Inferior parietal cortex (tissue), 1 donor: Measurements from ENCODE around the gene XPNPEP2.
"Not testable (repeated sequence)": the region's sequence is repeated elsewhere in the genome, so short reads cannot be mapped to it uniquely, and the experiment has no call there.

Experiments
- DNase-seq: peaks from one replicate; pipeline ENCODE4 v3.0.0-alpha.2; 2016; ENCODE audit errors: extremely low spot score

The XPNPEP2 gene

DNA sequence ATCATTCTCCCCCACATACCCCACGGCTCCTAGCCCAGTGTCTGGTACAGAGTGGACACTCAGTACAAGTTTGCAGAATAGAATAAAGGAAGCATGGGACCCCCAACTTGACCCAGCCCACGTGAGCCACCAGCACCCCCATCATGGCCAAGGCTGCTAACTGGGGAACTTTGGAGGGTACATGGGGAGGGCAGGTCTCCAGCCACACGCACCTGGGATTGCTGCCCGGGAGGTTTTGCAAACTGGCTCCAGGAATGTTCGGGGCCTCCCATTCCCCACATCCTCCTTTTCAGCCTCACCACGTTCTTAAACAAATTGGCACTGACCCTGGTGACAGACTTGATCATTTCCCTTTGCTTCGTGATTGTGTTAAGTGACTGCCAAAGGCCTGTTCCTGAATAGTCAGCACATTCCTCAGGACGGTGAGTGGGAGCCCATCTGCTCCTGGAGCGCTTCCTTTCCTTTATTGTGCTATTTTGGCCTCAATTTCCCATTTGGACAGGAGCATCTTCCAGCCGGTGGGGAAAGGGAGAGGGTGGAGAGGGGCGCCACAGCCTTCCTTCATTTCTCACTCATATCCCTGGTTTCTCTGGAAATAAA lies 18.7 kb upstream of the XPNPEP2 start:
- no peak for DNase-seq

DNA sequence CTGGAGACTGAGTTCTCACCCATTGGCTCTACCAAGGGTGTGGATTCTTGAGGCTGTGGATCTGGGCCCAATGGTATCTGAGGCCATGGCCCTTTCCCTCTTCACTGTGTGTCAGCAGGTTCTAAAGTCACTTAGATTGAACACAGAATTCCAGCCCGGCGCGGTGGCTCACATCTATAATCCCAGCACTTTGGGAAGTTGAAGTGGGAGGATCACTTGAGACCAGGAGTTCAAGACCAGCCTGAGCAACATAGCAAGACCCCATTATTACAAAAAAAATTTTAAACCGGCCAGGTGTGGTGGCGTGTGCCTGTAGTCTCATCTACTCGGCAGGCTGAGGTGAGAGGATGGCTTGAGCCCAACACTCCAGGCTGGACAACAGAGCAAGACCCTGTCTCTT lies 18.0 kb upstream of the XPNPEP2 start:
- DNase-seq, result no peak

DNA sequence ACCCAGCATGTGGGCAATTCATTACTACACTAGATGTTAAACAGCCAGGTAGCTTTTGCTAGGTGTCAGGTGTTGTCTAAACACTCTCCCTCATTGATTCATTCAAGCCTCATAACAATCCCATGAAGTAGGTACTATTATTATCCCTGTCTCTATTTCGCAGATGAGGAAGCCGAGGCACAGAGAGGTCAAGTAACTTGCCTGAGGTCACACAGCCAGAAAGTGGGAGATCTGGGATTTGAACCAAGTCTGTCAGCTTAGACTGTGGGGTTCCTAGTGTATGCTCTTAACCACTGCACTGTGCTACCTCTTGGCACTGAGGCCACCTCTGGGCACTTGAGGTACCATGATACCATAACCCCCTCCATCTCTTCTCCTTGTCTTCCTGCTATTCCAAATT lies 17.4 kb upstream of the XPNPEP2 start:
- DNase-seq, result no peak

DNA sequence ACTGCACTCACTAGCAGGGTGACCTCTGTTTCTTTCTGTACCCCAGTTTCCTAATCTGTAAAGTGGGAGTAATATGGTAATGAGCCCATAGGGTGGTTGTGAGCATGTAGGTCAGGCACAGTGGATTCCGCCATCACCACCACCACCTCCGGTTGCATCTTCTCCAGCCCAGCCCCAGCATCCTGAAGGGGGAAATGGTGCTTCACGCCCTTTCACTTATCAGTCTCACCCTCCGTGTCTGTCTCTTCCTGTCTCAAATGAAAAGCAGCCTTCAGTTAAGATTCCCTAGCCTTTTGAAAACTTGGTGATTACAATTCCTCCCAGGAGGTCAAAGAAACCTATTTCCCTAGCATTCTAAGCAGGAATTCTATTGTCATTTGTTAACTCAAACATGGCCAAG lies 16.9 kb upstream of the XPNPEP2 start:
- no peak for DNase-seq

DNA sequence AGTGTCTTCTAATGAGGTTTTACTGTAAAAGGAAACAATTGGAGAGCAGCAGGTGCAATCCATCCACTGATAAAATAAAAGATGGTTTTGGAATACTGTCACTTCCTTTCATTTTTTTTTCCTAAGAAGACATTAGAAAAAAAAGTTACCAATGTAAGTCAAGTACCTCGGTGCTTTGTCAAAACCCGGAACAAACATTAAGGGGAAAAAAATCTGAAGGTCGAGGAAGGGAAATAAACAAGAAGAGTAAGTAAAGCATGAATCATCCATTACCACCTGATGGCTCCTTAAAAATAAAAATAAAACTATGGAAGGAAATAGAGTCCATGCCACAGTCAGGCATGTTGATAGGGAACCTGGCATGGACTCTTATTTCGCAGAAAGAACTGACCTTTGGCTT lies 15.3 kb upstream of the XPNPEP2 start:
- DNase-seq, result no peak

DNA sequence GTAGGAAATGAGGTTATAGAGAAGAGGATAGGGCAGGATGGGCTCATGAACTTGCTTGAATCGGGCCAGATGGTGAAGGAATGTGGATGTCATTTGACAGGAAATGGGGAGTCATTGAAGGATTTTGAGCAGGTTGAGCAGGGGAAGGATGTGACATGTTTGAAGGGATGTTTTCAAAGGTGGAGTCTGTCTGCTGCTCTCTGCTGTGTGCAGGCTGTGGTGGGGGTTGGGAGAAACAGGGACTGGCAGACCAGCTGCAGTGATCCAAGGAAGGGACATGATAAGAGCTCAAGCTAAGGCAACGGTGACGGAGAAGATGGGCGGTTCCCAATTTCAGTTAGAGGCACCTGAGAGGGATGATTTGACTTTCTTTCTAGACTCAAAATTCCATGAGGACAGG lies 14.0 kb upstream of the XPNPEP2 start:
- no peak for DNase-seq

DNA sequence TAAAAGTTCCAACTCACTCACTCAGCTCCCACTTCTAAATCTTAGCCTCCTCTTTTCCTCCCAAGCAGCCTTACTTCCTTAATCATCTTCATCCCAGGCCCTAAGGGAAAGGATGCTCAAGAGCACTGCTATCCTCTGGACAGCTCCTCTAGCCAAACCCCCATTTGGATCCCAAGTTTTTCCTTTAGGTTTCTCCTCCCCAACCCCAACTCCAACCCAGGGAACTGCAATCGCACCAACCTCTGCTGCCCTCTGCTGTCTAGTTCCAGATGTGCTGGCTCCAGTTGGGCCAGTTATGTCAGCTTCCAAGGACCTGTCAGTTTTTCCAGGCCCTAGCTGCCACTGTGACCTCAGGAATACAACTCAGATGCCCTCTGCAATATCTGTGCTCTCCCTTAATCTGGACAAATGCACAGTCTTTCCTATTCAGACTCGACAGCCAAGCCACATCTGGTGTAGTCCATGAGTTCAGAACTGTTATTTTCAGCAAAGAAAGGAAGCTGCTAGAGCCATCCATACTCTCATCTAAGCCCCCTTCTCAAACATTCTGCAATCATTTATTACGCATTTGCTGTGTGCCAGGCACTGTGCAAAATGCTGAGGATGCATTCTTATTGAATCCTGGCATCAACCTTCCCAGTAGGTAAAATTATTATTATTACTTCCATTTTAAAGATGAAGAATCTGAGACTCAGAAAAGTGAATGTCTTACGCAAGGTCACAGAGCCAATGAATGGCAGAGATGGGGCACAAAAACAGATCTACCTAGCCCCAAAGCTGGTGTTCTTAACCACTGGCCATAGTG lies 12.3 kb upstream of the XPNPEP2 start:
- DNase-seq, result peak; percentile 69

DNA sequence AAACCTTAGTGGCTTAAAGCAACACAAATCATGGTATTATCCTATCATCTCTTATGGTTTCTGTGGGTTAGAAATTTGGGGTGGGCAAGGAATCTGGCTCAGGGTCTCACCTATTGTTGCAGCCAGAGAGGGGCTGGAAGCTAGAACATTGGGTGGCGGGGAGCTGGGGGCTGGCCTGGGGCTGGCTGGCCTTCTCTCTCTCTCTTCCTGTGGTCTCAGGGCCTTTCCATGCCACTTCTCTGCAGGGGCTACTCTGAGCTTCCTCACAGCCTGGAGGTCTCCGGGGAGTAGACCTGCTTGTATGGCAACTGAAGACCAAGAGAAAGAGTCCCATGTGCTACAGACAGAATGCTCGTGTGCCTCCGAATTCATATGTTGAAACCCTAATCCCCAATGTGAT lies 10.7 kb upstream of the XPNPEP2 start:
- DNase-seq, result no peak

DNA sequence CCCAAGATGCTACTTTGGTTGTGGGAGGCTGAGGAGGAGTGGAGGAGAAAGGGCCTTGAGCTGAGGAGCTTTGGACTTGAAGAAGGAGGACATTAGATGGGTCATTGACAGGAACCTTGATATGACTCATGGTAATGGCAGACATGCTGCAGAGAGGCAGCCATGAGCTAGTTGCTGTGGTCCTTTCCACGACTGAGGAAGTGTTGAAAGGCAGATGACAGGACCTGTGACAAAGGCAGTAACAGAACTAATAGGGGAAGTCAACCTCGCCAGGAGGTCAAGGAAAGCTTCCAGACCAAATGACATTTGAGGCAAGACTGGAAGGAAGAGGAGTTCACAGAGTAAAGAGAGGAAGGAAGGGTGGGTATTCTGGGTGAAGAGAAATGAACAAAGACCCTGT lies 7.6 kb upstream of the XPNPEP2 start:
- DNase-seq, result no peak

DNA sequence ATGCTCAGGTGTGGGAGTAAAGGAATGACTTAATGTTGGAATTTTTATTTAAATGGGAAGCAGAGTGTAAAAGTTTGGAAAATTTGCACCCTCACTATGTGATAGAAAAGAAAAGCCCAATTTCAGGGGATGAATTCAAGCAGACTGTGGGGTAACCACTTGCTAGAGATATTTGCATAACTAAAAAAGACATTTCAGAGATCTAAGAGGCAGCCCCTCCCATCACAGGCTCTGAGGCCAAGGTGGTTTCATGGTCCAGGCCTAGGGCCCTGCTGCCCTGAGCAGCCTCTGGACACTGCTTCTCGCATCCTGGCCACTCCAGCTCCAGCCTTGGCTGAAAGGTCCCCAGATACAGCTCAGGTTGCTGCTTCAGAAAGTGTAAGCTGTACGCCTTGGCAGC lies 5.9 kb upstream of the XPNPEP2 start:
- no peak for DNase-seq

DNA sequence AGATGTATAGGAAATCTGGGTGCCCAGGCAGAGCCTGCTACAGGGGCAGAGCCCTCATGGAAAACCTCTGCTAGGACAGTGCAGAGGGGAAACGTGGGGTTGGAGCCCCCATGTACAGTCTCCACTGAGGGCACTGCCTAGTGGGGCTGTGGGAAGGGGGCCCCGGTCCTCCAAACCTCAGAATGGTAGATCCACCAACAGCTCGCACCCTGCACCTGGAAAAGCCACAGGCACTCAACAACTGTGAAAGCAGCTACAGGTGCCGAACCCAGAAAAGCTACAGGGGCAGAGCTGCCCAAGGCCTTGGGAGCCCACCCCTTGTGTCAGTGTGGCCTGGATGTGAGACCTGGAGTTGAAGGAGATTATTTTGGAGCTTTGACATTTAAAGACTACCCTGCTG lies 5.4 kb upstream of the XPNPEP2 start:
- DNase-seq, result no peak

DNA sequence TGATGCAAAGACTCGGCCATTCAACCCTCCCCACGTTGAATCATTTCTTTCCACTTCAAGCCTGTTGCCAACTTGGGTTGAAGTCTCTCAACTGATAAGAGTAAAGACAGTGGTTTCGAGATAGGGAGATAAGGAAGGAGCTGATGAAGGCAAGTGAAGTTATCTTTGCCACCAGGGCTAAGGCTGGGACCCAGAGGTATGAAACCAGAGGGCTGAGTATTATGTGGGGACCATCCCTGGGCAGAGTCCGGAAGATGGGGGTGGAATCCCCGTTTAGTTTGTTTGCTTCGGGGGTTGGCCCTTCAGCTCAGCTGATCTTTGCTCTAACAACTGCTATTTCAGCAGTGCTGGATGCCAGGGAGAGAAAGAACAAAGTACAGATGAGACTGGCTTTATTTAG lies 2.3 kb upstream of the XPNPEP2 start:
- DNase-seq, result no peak

DNA sequence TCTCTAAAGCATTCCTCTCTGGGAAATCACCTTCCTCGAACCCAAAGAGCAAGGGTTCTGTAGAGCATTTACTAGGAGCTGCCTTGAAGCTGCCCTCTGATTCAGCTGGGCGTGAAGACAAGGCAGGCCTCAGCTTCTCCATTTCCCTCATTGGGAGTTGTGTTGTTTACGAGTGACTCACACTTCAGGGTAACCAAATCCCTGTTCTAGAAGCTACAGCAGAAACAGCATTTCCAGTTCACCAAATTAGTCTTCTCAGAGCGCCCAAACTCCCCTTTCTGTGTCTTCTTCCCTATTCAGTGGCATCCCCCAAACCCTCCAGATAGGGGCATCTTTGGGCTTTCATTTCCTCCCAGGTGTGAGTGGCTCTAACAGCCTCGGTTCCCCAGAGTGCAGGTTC lies 863 bp upstream of the XPNPEP2 start:
- no peak for DNase-seq

DNA sequence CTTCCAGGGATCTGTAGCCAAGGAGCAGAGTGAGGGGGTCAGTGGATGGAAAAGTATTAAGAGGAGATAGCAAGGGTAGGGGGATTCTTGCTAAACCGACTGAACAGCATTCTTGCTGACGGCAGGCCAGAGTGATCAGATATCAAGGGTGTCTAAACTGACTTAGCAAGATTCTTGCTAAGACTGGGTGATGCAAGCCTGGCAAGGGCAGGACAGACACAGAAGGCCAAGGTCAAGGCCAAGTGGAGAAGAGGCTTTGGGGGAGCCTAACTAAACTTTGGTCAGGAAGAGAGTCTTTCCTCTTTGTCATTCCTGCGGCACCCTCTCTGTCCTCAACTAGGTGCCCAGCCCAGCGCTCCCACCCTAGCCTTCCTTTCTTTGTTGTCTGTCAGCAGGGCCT lies 799 bp downstream of the XPNPEP2 start:
- DNase-seq, result no peak

DNA sequence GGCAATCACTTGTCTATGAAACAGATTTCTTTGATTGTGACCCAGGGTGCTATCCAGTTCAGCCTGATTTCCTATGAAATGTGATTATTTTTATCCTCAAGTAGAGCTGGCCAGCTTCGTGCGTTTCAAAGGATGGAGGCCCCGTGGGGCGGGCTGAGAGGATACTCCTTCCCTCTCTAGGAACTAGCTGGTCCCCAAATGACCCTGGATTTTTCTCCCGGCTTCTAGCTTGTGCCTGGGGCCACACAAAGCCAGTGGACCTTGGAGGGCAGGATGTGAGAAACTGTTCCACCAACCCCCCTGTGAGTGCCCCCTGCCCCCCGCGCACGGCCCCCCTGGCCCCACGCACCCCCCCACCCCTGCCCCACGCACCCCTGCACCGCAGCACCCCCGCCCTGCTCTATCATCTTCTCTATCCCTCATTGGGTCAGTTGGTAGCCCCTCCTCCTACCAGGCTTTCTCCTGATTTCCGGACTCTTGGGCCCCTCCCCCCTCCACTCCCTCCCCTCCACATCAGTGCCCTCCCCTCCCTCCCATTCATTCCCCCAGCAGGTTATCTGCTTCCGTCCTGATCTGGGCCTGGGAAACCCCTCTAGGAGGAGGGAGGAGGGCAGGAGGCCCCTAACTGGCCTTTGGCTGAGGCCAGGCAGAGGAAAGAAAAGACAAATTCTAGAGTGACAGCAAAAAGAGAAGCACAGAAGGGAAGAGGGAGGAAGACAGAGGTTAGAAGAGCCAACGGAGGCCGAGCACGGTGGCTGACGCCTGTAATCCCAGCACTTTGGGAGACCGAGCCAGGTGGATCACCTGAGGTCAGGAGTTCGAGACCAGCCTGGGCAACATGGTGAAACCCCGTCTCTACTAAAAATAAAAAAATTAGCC lies 3.3 kb downstream of the XPNPEP2 start:
- no peak for DNase-seq

DNA sequence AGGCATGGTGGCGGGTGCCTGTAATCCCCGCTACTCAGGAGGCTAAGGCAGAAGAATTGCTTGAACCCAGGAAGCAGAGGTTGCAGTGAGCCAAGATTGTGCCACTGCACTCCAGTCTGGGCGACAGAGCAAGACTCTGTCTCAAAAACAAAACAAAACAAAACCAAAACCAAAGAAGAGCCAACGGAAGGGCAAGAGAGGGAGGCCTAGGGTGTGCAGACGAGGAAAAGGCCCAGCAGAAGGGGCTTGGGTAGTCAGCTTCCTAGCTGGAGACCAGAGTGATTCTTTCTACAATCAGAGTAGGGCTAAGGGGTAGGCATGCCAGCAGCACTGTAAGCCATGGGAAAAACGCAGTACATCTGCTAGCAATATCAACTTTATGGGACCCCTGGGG lies 4.0 kb downstream of the XPNPEP2 start:
- not testable (repeated sequence) for DNase-seq

DNA sequence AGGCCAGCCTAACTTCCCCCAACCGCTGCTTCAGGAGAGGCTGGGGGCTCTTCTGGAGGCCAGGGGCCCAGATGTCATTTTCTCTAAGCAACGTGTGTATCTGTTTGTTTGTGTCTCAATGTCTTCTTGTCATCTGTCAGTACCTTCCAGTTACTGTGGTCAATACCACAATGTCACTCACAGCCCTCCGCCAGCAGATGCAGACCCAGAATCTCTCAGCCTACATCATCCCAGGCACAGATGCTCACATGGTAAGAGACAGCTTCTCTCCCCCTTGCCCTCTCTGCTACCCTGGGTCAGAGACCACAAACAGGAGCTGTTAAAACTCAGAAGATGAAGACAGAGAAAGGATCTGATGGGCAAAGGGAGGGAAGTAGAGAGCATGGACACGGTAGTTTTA lies 5.0 kb downstream of the XPNPEP2 start:
- DNase-seq, result no peak

DNA sequence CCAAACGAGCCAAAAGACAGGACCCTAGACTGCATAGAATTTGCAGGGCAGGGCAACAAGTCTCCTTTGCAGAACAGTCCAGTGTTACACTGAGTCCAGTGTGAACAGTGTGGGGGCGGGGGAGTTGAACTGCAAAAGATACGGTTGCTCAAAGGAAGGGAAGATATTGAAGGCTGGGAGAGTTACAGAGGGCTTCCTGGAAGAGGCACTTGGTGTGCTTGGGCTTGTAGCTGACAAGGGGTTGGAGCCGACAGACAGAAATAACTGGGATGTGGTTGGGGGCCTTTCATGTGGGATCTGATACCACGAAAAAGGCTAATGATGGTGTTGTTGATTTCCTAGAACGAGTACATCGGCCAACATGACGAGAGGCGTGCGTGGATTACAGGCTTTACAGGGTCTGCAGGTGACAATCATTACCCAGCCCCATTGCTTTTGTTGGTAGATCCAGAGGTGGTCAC lies 6.1 kb downstream of the XPNPEP2 start:
- no peak for DNase-seq

DNA sequence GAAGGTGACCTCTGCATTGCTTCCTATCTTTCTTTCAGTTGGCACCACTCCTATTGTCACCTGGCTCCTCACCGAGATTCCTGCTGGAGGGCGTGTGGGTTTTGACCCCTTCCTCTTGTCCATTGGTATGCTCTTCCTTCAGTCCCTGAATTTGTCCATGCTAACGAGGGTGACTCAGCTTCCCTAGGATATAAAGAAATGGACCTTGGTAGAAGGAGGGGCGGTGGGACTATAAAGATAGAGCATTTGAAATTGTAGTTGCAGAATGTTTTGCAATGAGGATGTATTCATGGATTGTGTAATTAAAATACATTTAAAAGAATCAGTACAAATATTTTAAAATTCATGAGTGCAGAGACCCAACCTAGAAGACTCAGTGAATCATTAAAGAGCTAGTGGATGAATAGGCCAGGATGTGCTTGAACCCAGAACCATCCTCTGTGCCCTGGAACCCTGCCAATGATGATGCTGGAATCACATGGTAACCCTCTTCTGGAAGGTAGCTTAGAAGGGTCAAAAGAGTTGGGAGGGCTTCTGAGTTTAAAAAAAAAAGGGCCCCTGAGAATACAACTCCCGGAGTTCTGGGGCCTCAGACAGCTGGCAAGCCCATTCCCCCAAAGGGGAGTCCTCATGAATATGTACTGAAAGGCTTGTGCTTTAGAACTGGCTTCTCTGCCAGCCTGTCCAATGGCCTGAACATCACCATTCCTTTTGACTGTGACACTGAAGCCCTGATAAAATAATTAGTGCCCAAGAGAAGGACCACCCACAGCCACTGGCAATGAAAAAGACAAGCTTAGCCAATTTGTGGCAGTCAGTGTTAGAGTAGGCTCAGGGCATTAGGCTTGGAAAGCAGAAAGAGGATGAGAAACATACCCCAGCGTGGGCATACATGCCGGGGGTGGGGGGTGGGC lies 8.0 kb downstream of the XPNPEP2 start:
- no peak for DNase-seq

DNA sequence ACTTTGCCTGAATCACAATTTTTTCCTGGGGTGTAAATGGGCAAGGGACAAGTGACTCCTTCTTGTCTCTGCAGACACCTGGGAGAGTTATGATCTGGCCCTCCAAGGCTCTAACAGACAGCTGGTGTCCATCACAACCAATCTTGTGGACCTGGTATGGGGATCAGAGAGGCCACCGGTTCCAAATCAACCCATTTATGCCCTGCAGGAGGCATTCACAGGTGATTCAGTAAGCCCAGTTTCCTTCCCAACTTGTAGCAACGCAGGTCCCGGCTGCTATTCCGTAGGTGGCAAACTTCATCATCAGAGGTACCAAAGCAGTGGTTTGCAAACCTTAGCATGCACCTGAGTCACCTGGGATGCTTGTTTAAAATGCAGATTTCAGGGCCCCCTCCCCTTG lies 8.8 kb downstream of the XPNPEP2 start:
- no peak for DNase-seq

DNA sequence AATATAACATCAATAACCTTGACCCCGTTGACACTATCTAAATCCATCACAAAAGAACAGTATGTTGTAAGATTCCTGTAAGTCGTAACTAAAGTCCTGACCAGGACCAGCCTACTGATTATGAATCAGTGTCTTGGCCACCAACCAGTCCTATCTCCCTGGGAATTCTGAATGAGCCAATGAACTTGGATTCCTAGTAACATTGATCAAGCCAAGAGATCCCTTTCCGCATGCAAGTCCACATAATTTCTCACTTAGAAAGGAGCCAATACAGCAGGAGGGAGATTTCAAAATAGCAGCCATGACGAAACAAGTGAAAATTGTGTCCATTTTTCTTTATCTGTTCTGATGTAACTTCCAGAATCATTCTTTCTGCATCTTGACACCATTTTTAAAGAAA lies 9.5 kb downstream of the XPNPEP2 start:
- DNase-seq, result no peak

DNA sequence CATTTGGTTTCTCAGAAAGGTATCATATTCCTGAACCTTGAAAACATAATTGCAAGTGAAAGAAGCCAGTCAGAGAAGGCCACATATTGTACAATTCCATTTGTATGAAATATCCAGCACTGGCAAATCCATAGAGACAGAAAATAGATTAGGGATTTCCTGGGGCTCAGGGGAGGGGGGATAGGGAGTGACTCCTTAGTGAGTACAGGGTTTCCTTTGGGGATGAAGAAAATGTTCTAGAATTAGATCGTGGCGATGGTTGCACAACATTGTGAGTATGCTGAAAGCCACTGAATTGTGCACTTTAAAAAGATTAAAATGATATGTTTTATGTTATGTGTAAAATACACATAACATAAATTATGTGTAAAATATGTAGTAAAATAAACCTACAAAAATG lies 10.3 kb downstream of the XPNPEP2 start:
- no peak for DNase-seq
